IMR-90 (cell line): ENCODE data around the gene C11orf86. TPM values are rescaled to one million over a fixed set of nuclear protein-coding genes. Genes with fewer than 3 reads are reported as not detected.

Experiments
- ATAC-seq: fragments of 200-7000 bp; cut with Tn5 transposase; 2 replicates; pipeline ENCODE4 v1.9.1; 2020; ENCODE audit warnings: low read depth, mild to moderate bottlenecking, moderate library complexity
- BruUV-seq: library from RNA; stranded (reverse); fragments of 400-500 nt; replicated peaks from 2 replicates; lab custom pipeline; 2021; lab: Mats Ljungman, UMichigan
- CTCF ChIA-PET: fragments of 300-600 bp; formaldehyde crosslinking; extraction: SDS; loops from one replicate; lab custom pipeline; 2021; ENCODE audit warnings: antibody characterized with exemption; lab: Yijun Ruan, JAX
- POLR2A ChIA-PET: fragments of 300-600 bp; sonication (Branson Sonifier 250); formaldehyde crosslinking; loops from one replicate; lab custom pipeline; 2022; ENCODE audit warnings: antibody characterized with exemption; ENCODE audit not compliant: unreplicated experiment; lab: Charles Lee
- DNase-seq: peaks from one replicate; pipeline ENCODE4 v3.0.0; 2013
- H2AFZ ChIP-seq: replicated peaks from 2 replicates; pipeline ENCODE3; 2013; ENCODE audit warnings: low read length, mild to moderate bottlenecking; ENCODE audit not compliant: poor library complexity
- H2AK5ac ChIP-seq: 2 replicates; pipeline ENCODE4 v1.6.1; 2013; ENCODE audit warnings: low read depth, low read length, inconsistent platforms
- H2AK9ac ChIP-seq: replicated peaks from 2 replicates; pipeline ENCODE3; 2013; ENCODE audit warnings: mild to moderate bottlenecking, low read depth, low read length, moderate library complexity; ENCODE audit not compliant: poor library complexity
- H2BK120ac ChIP-seq: 2 replicates; pipeline ENCODE4 v1.6.1; 2013; ENCODE audit warnings: low read depth, low read length, inconsistent platforms
- H2BK15ac ChIP-seq: 3 replicates; pipeline ENCODE4 v1.6.1; 2013; ENCODE audit warnings: low read depth, low read length, inconsistent platforms
- H2BK20ac ChIP-seq: 2 replicates; pipeline ENCODE4 v1.6.1; 2013; ENCODE audit warnings: low read depth, mild to moderate bottlenecking, inconsistent platforms, low read length, moderate library complexity
- H2BK5ac ChIP-seq: 2 replicates; pipeline ENCODE4 v1.6.1; 2013; ENCODE audit warnings: mild to moderate bottlenecking, low read depth, low read length, inconsistent platforms; ENCODE audit not compliant: poor library complexity, severe bottlenecking
- H3K14ac ChIP-seq: replicated peaks from 2 replicates; pipeline ENCODE4 v1.6.1; 2013; ENCODE audit warnings: low read depth, low read length, inconsistent platforms
- H3K18ac ChIP-seq: 2 replicates; pipeline ENCODE4 v1.6.1; 2013; ENCODE audit warnings: low read depth, low read length, control low read depth
- H3K23ac ChIP-seq: 2 replicates; pipeline ENCODE4 v1.6.1; 2013; ENCODE audit warnings: low read depth, low read length, inconsistent platforms
- H3K27ac ChIP-seq: 2 replicates; pipeline ENCODE4 v1.5.1; 2013; ENCODE audit warnings: mild to moderate bottlenecking, control low read depth, low read length; ENCODE audit not compliant: insufficient read depth
- H3K27me3 ChIP-seq: 2 replicates; pipeline ENCODE4 v1.6.1; 2013; ENCODE audit warnings: low read length; ENCODE audit not compliant: control insufficient read depth, insufficient read depth
- H3K36me3 ChIP-seq: 2 replicates; pipeline ENCODE4 v1.6.1; 2013; ENCODE audit warnings: low read length, mixed read lengths; ENCODE audit not compliant: control insufficient read depth, insufficient read depth
- H3K4ac ChIP-seq: 2 replicates; pipeline ENCODE4 v1.6.1; 2013; ENCODE audit warnings: low read depth, low read length, inconsistent platforms
- H3K4me1 ChIP-seq: 2 replicates; pipeline ENCODE4 v1.6.1; 2013; ENCODE audit warnings: low read length, mixed read lengths; ENCODE audit not compliant: control insufficient read depth, insufficient read depth
- H3K4me2 ChIP-seq: 2 replicates; pipeline ENCODE4 v1.6.1; 2013; ENCODE audit warnings: low read depth, mild to moderate bottlenecking, control low read depth, low read length, moderate library complexity
- H3K4me3 ChIP-seq: 2 replicates; pipeline ENCODE4 v1.5.1; 2013; ENCODE audit warnings: low read depth, mild to moderate bottlenecking, control low read depth, low read length, moderate library complexity; ENCODE audit not compliant: insufficient read depth
- H3K56ac ChIP-seq: 2 replicates; pipeline ENCODE4 v1.6.1; 2013; ENCODE audit warnings: low read length, inconsistent platforms; ENCODE audit not compliant: insufficient read depth; ENCODE audit errors: extremely low read depth
- H3K79me1 ChIP-seq, 2 experiments: 2 replicates each; pipeline ENCODE4 v1.6.1; 2013; ENCODE audit warnings: low read length in 2 of 2, inconsistent platforms in 1 of 2, low read depth in 1 of 2
- H3K9ac ChIP-seq: 2 replicates; pipeline ENCODE4 v1.6.1; 2013; ENCODE audit warnings: low read depth, low read length, control low read depth
- H3K9me1 ChIP-seq: 2 replicates; pipeline ENCODE4 v1.6.1; 2013; ENCODE audit warnings: low read length, inconsistent platforms; ENCODE audit not compliant: insufficient read depth
- H3K9me3 ChIP-seq: 2 replicates; pipeline ENCODE4 v1.6.1; 2013; ENCODE audit warnings: low read length; ENCODE audit not compliant: control insufficient read depth, insufficient read depth
- H4K20me1 ChIP-seq: 2 replicates; pipeline ENCODE4 v1.6.1; 2013; ENCODE audit warnings: low read length, inconsistent platforms; ENCODE audit not compliant: insufficient read depth
- H4K5ac ChIP-seq: 2 replicates; pipeline ENCODE4 v1.6.1; 2013; ENCODE audit warnings: mild to moderate bottlenecking, low read depth, low read length, control low read depth
- H4K8ac ChIP-seq, 2 experiments: 2 replicates each; pipeline ENCODE4 v1.6.1; 2013; ENCODE audit warnings: low read depth in 2 of 2, low read length in 2 of 2, control low read depth in 1 of 2, inconsistent platforms in 1 of 2
- H4K91ac ChIP-seq: 2 replicates; pipeline ENCODE4 v1.6.1; 2013; ENCODE audit warnings: low read depth, low read length, inconsistent platforms; ENCODE audit not compliant: insufficient read depth
- CTCF ChIP-seq: conservative IDR thresholded peaks from 2 replicates; pipeline ENCODE4 v1.5.1; 2012; ENCODE audit warnings: mild to moderate bottlenecking, low read depth, low read length, improper control_type of control experiment
- NFE2L2 ChIP-seq: fragments of 150-350 bp; IDR thresholded peaks from 2 replicates; pipeline ENCODE4 v1.6.1; 2016; ENCODE audit warnings: low read depth, mild to moderate bottlenecking, low read length
- RCOR1 ChIP-seq: IDR thresholded peaks from 2 replicates; pipeline ENCODE4 v1.6.1; 2012; ENCODE audit warnings: mild to moderate bottlenecking, low read length, improper control_type of control experiment; ENCODE audit not compliant: insufficient replicate concordance
- RFX5 ChIP-seq: IDR thresholded peaks from 2 replicates; pipeline ENCODE4 v1.8.0; 2012; ENCODE audit warnings: low read depth, mild to moderate bottlenecking, low read length, moderate library complexity
- SMC3 ChIP-seq: fragments of 150-350 bp; IDR thresholded peaks from 2 replicates; pipeline ENCODE4 v1.6.1; 2016; ENCODE audit warnings: low read depth, mild to moderate bottlenecking, antibody characterized with exemption, low read length, moderate library complexity
- USF2 ChIP-seq: fragments of 150-350 bp; IDR thresholded peaks from 2 replicates; pipeline ENCODE4 v1.6.1; 2017; ENCODE audit warnings: mild to moderate bottlenecking, antibody characterized with exemption, low read length, low read depth
- WGBS, 2 experiments: methylation state at CpG; one replicate each; pipeline versions ENCODE4 v1.1.5 to v1.1.7; 2013; ENCODE audit warnings: missing lambda C conversion rate in 2 of 2; ENCODE audit not compliant: insufficient read length in 1 of 2; ENCODE audit errors: extremely low coverage in 2 of 2; 5-methylcytosine and 5-hydroxymethylcytosine counted together
- dilution Hi-C: fragments of 300-500 bp; cut with HindIII; formaldehyde crosslinking; loops from one replicate; pipeline ENCODE4 v1.14.3; 2018; ENCODE audit warnings: low sequenced_read_pairs; ENCODE audit not compliant: unreplicated experiment
- in situ Hi-C: fragments of 300-500 bp; cut with MboI; formaldehyde crosslinking; loops from 3 replicates; pipeline ENCODE4 v1.14.3; 2019; ENCODE audit warnings: low sequenced_read_pairs, inconsistent platforms, mixed read lengths
- intact Hi-C: fragments of 100-400 bp; cut with micrococcal nuclease; formaldehyde crosslinking; loops from 2 replicates; pipeline ENCODE4 v1.10.0; 2022
- polyA plus RNA-seq, 3 experiments: library from polyadenylated mRNA; depleted of rRNA; stranded (reverse); fragments of >200 nt; gene quantifications; 2 replicates each; pipeline ENCODE4 v1.2.3, GENCODE V29; 2012; ENCODE audit warnings: low replicate concordance in 1 of 3
- total RNA-seq: library from RNA; depleted of rRNA; stranded (reverse); fragments of >200 nt; gene quantifications from 2 replicates; pipeline ENCODE4 v1.2.3, GENCODE V29; 2012

Gene C11orf86
- total and polyA plus RNA-seq, 2 of the 4 experiments (the other 2 are of a cell fraction), result not detected

- H3K4ac ChIP-seq, result no peak overlapping the region
- POLR2A ChIA-PET, result no interaction called here
- H4K5ac ChIP-seq, result no peak overlapping the region
- no peak overlapping the region for H3K4me3 ChIP-seq
- dilution Hi-C loops (no loop called here), in situ Hi-C loops (no loop called here), intact Hi-C loops (no loop called here)
- H3K18ac ChIP-seq, result no peak overlapping the region
- H3K4me1 ChIP-seq, result peaks cover 8% of the 10 kb centered on the region
- no peak overlapping the region for H3K23ac ChIP-seq
- H2BK120ac ChIP-seq, result no peak overlapping the region
- no peak overlapping the region for H2AFZ ChIP-seq
- no peak for ATAC-seq
- TF ChIP-seq RCOR1 (no peak), SMC3 (no peak), CTCF (no peak), USF2 (no peak), RFX5 (no peak), NFE2L2 (no peak)
- no peak overlapping the region for H4K91ac ChIP-seq
- no peaks in the 10 kb centered on the region for H3K9me3 ChIP-seq
- no peak overlapping the region for H3K56ac ChIP-seq
- H3K79me1 ChIP-seq, result no peaks in the 10 kb centered on the region
- no TSS peak for BruUV-seq
- H3K27me3 ChIP-seq, result no peaks in the 10 kb centered on the region; the same call in 1 of the 2 replicates
- no peaks in the 10 kb centered on the region for H4K20me1 ChIP-seq
- H3K14ac ChIP-seq, result no peak overlapping the region
- no peak overlapping the region for H2AK9ac ChIP-seq
- no peaks in the 10 kb centered on the region for H3K36me3 ChIP-seq
- peaks cover 12% of the 10 kb centered on the region for H3K9me1 ChIP-seq
- H3K27ac ChIP-seq, result no peak overlapping the region
- H2BK20ac ChIP-seq, result no peak overlapping the region
- WGBS, 2 experiments, result no CpG with 5 or more reads among the region's 7 CpGs
- H3K4me2 ChIP-seq, result no peak overlapping the region
- H4K8ac ChIP-seq, result no peak overlapping the region
- CTCF ChIA-PET, result no interaction called here
- H2BK15ac ChIP-seq, result no peak overlapping the region
- no peak overlapping the region for H2BK5ac ChIP-seq
- DNase-seq, result no peak
- H3K9ac ChIP-seq, result no peak overlapping the region
- no peak overlapping the region for H2AK5ac ChIP-seq
Measured at GRCh38 chr11:66999555-66999954, 24.5 kb downstream of the C11orf86 start.
